Upper lobe of left lung (tissue), 6 donors: ENCODE results near the gene TCF12. TPM values are rescaled to one million over a fixed set of nuclear protein-coding genes. Genes with fewer than 3 reads are reported as not detected.

ENCODE experiments used
- ATAC-seq, 2 donors: fragments of 200-7000 bp; cut with Tn5 transposase; one replicate each; pipeline ENCODE4 v1.9.1; 2022; ENCODE audit warnings: mild to moderate bottlenecking in 2 of 2, moderate library complexity in 2 of 2; ENCODE audit not compliant: low FRiP score in 2 of 2
- DNase-seq, 2 donors: peaks; one replicate each; pipeline ENCODE4 v3.0.0-alpha.2; 2019 to 2020
- H3K27ac ChIP-seq, 4 donors: fragments of 200-600 bp; sonication (generic); one replicate each; pipeline ENCODE4 v1.5.1; 2016 to 2019
- H3K27me3 ChIP-seq, 4 donors: fragments of 200-600 bp; sonication (generic); one replicate each; pipeline ENCODE4 v1.5.1; 2017 to 2019
- H3K36me3 ChIP-seq, 4 donors: fragments of 200-600 bp; sonication (generic); one replicate each; pipeline ENCODE4 v1.5.1; 2016 to 2019
- H3K4me1 ChIP-seq, 4 donors: fragments of 200-600 bp; sonication (generic); one replicate each; pipeline ENCODE4 v1.5.1; 2018 to 2019
- H3K4me3 ChIP-seq, 4 donors: fragments of 200-600 bp; sonication (generic); one replicate each; pipeline ENCODE4 v1.5.1; 2017 to 2019; ENCODE audit warnings: mild to moderate bottlenecking in 2 of 4, moderate library complexity in 1 of 4
- H3K9me3 ChIP-seq, 4 donors: fragments of 200-600 bp; sonication (generic); one replicate each; pipeline ENCODE4 v1.5.1; 2018 to 2019
- EP300 ChIP-seq, 4 donors: sonication (generic); formaldehyde crosslinking; IDR thresholded peaks; one replicate each; pipeline ENCODE4 v1.5.1; 2017; ENCODE audit warnings: antibody characterized with exemption in 4 of 4, control low read depth in 2 of 4
- POLR2A ChIP-seq, 4 donors: fragments of 450-650 bp; IDR thresholded peaks; one replicate each; pipeline ENCODE4 v1.5.1; 2016 to 2017; ENCODE audit warnings: antibody characterized with exemption in 4 of 4, mild to moderate bottlenecking in 2 of 4
- POLR2AphosphoS5 ChIP-seq, 2 donors: sonication (generic); formaldehyde crosslinking; IDR thresholded peaks; one replicate each; pipeline ENCODE4 v1.5.1; 2017; ENCODE audit warnings: antibody characterized with exemption in 2 of 2
- WGBS, 2 donors: methylation state at CpG; one replicate each; pipeline ENCODE4 v1.1.5; 2017 to 2018; 5-methylcytosine and 5-hydroxymethylcytosine counted together
- total RNA-seq, 6 donors: library from RNA; depleted of rRNA in 4 of 6; stranded (reverse); fragments of >200 nt in 4 of 6; gene quantifications; one replicate each; pipeline versions ENCODE4 v1.1.0 to v1.2.1, GENCODE V29; 2016 to 2021
- TF ChIP-seq, protein P1 (sequence below), 6 experiments: fragments of 450-650 bp in 4 of 6; fragments of 200-600 bp in 2 of 6; sonication (generic) in 2 of 6; IDR thresholded peaks; one replicate each; pipeline ENCODE4 v1.5.1; 2016 to 2019; ENCODE audit warnings: antibody characterized with exemption in 6 of 6
- donor health status: DM: no; HTN: no; CAD: no; lungs with moderate emphysema.
- donor health status: DM: no; HTN: yes; CAD: no; lungs with severe emphysema.

TCF12 gene
- total RNA-seq, 6 donors from 2014 or later: 74.5 to 257 (median 103) TPM

DNA sequence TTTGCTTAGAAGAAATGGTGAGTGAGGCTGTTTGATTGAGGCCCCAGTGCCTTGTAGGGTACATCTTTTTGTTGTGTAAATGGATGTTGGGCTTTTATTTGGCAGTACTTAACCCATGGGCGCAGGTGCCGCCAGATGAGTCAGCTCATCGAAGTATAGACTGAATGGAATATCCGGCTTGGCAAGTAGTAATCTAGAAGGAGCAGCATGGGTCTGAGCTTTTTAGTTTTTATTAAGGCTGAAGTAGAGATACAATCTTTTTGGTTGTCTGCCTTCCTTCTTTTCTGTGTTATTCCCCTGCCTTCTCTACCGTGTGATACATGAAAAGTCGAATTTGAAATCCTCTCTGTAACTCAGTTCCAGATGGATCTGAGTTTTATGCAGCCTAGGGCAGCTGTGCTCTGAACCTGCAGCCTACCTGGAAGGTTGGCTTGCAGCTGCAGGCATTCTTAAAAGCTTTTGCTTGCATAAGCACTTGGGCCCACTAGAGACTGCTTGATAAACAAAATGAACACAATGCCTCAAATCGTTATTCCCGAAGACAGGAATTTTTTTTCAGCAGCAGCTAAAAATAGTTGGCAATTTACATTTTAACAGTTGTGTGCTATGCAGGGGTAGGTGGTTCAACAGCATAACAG is 280.3 kb downstream of the TCF12 start:
- H3K27ac ChIP-seq: peak overlapping the region in 2 of 4 donors; percentile 0 to 44
- H3K36me3 ChIP-seq: peaks cover 0 to 8% (median 0%) of the 10 kb centered on the region in 4 donors
- DNase-seq (peak in 1 of 2 donors; percentile 58), ATAC-seq (no peak)
- H3K4me1 ChIP-seq: peaks cover 14 to 33% (median 16%) of the 10 kb centered on the region in 4 donors
- H3K9me3 ChIP-seq: no peaks in the 10 kb centered on the region
- no peaks in the 10 kb centered on the region for H3K27me3 ChIP-seq
- 36 to 40% methylated on average over 8 of the region's 8 CpGs for WGBS, 2 donors
- TF ChIP-seq POLR2A (IDR thresholded peaks at IDR 0.05): no peak
- TF ChIP-seq POLR2AphosphoS5 (IDR thresholded peaks at IDR 0.05): no peak
- no peak for TF ChIP-seq EP300 (IDR thresholded peaks at IDR 0.05)
- TF ChIP-seq, protein P1, sequence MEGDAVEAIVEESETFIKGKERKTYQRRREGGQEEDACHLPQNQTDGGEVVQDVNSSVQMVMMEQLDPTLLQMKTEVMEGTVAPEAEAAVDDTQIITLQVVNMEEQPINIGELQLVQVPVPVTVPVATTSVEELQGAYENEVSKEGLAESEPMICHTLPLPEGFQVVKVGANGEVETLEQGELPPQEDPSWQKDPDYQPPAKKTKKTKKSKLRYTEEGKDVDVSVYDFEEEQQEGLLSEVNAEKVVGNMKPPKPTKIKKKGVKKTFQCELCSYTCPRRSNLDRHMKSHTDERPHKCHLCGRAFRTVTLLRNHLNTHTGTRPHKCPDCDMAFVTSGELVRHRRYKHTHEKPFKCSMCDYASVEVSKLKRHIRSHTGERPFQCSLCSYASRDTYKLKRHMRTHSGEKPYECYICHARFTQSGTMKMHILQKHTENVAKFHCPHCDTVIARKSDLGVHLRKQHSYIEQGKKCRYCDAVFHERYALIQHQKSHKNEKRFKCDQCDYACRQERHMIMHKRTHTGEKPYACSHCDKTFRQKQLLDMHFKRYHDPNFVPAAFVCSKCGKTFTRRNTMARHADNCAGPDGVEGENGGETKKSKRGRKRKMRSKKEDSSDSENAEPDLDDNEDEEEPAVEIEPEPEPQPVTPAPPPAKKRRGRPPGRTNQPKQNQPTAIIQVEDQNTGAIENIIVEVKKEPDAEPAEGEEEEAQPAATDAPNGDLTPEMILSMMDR (IDR thresholded peaks at IDR 0.05): no peak
- no peak overlapping the region for H3K4me3 ChIP-seq

DNA sequence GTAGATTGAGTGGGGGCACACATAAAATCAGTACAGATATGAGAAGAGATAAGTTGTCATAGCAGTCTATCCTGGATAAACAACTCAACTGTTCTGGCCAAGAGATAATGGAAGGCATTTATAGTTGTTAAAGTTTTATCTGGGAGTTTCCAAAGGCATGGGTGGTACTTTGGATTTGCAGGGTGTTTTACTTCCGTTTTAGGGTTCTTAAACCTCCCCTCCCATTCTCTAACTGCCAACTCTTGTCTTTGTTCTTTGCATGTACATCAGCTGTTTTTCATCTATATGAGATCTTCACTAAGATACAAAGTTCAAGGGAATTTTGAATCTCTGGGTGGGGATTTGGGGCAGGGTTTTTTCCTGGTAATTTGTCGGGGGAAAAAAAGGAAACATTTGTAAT is 283.1 kb downstream of the TCF12 start:
- Histone ChIP-seq H3K27me3 (no peaks in the 10 kb centered on the region), H3K4me3 (no peak overlapping the region), H3K9me3 (no peaks in the 10 kb centered on the region), H3K4me1 (peaks cover 14 to 28% (median 21%) of the 10 kb centered on the region in 4 donors), H3K36me3 (no peaks in the 10 kb centered on the region), H3K27ac (no peak overlapping the region)
- TF ChIP-seq EP300 (IDR thresholded peaks at IDR 0.05) (no peak), POLR2AphosphoS5 (IDR thresholded peaks at IDR 0.05) (no peak), POLR2A (IDR thresholded peaks at IDR 0.05) (no peak)
- TF ChIP-seq, protein P1 (IDR thresholded peaks at IDR 0.05): no peak
- no peak for ATAC-seq
- 60 to 71% methylated on average over 2 of the region's 2 CpGs for WGBS, 2 donors
- no peak for DNase-seq

DNA sequence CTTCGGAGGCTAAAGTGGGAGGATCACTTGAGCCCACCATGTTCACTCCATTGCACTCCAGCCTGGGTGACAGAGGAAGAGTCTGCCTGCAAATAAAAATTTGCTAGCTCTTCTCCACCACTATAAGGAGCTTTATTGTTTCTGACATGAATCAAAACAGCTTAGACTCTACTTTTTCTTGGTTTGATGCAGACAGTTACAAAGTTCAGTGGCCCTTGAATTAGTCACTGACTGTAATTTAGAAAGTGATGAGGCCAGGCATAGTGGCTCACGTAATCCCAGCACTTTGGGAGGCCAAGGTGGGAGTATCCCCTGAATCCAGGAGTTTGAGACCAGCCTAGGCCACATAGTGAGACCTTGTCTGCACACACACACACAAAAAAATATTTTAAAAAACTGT is 285.5 kb downstream of the TCF12 start:
- Histone ChIP-seq H3K4me3 (no peak overlapping the region), H3K4me1 (peaks cover 2 to 16% (median 8%) of the 10 kb centered on the region in 4 donors), H3K36me3 (no peaks in the 10 kb centered on the region), H3K9me3 (no peaks in the 10 kb centered on the region), H3K27me3 (no peaks in the 10 kb centered on the region), H3K27ac (no peak overlapping the region)
- TF ChIP-seq POLR2AphosphoS5 (IDR thresholded peaks at IDR 0.05) (no peak), EP300 (IDR thresholded peaks at IDR 0.05) (no peak)
- TF ChIP-seq, protein P1 (IDR thresholded peaks at IDR 0.05): no peak
- DNase-seq (no peak), ATAC-seq (no peak)
- WGBS, 2 donors: 97 to 100% methylated on average over 2 of the region's 2 CpGs

DNA sequence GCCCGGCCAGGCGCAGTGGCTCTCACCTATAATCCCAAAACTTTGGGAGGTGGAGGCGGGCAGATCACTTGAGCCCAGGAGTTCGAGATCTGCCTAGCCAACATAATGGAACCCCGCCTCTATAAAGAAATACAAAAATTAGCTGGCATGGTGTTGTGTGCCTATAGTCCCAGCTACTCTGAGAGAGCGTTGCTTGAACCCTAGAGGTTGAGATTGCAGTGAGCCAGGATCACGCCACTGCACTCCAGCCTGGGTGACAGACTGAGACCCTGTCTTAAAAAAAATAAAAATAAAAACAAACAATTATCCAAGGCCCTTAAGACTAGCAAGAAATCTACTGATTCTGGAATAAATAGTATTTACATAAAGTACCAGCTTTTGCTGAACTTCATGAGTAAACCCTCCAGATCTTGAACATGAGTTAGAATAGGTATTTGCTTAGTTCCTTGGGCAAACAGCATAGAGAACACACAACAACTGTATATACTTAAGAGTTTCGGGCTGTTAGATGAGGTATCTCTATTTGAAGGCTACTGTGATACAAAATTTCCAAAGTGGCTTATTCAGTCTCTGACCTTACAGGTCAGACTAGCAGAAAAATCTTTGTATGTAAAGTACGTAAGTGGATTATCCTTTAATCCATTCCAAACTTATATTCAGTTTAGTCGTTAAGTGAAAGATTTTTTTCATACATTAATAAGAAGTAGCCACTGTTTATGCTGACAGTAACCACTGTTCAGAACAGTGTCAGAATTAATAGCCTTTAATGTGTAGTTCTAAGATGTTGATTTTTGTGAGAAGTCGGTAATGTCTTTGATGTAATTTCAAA is 286.8 kb downstream of the TCF12 start:
- ATAC-seq (peak in 1 of 2 donors; percentile 46), DNase-seq (no peak)
- H3K9me3 ChIP-seq: no peaks in the 10 kb centered on the region
- no peak overlapping the region for H3K4me3 ChIP-seq
- H3K36me3 ChIP-seq: no peaks in the 10 kb centered on the region
- no peak overlapping the region for H3K27ac ChIP-seq
- H3K27me3 ChIP-seq: no peaks in the 10 kb centered on the region
- peaks cover 0 to 9% (median 0%) of the 10 kb centered on the region in 4 donors for H3K4me1 ChIP-seq
- WGBS, 2 donors: 80 to 81% methylated on average over 11 of the region's 11 CpGs
- TF ChIP-seq POLR2A (IDR thresholded peaks at IDR 0.05) (no peak), EP300 (IDR thresholded peaks at IDR 0.05) (no peak), POLR2AphosphoS5 (IDR thresholded peaks at IDR 0.05) (no peak)
- TF ChIP-seq, protein P1 (IDR thresholded peaks at IDR 0.05): no peak
